ENCODE data around the gene HOOK2. TPM values are rescaled to one million over a fixed set of nuclear protein-coding genes. Genes with fewer than 3 reads are reported as not detected.
A peak's percentile ranks its signal among the peaks of the same experiment; 100 is the strongest.

HOOK2 gene
- total and polyA plus RNA-seq, 2 of the 13 experiments (the other 11 are each of a cell fraction or from before 2014, with no cell fraction given), result 9.2 to 12.9 TPM

- TF ChIP-seq ZNF333 (CRISPR knock-in tag; IDR thresholded peaks at IDR 0.05; ENCODE audit: borderline replicate concordance) (0 out of 2 replicates have a peak, but pooled peaks have one; percentile 79), PHF8 (CRISPR knock-in tag; IDR thresholded peaks at IDR 0.05) (peak; percentile 50; the same call in 1 of the 2 replicates), THAP7 (CRISPR knock-in tag; IDR thresholded peaks at IDR 0.05) (peak; percentile 78), ZBTB46 (CRISPR knock-in tag; IDR thresholded peaks at IDR 0.05; ENCODE audit: borderline replicate concordance) (no peak), BRF2 (CRISPR knock-in tag; IDR thresholded peaks at IDR 0.05) (no peak), MXI1 (IDR thresholded peaks at IDR 0.05; ENCODE audit: borderline replicate concordance, low read depth, low read length) (peak; percentile 46; the same call in 1 of the 3 replicates), RNF219 (CRISPR knock-in tag; IDR thresholded peaks at IDR 0.05) (no peak), TAF1 (CRISPR knock-in tag; IDR thresholded peaks at IDR 0.05) (peak; percentile 27; the same call in 1 of the 2 replicates)
These were observed 2.9 kb upstream of the HOOK2 start (continued) for GRCh38 chr19:12778017-12778904.

Data from HepG2 (cell line).